IPS-20b (cell line): ENCODE results near the gene IMMP2L.
"Not testable (repeated sequence)": the region's sequence is repeated elsewhere in the genome, so short reads cannot be mapped to it uniquely, and the experiment has no call there.

Experiments used
- H3K27ac ChIP-seq: one replicate; pipeline ENCODE4 v1.5.1; 2013; ENCODE audit warnings: low read length
- H3K27me3 ChIP-seq: 2 replicates; pipeline ENCODE4 v1.6.1; 2013; ENCODE audit warnings: mild to moderate bottlenecking, low read length, inconsistent platforms; ENCODE audit not compliant: insufficient read depth
- H3K36me3 ChIP-seq: 2 replicates; pipeline ENCODE4 v1.6.1; 2013; ENCODE audit warnings: low read depth, mild to moderate bottlenecking, inconsistent platforms, low read length, moderate library complexity; ENCODE audit not compliant: insufficient read depth
- H3K4me1 ChIP-seq: 2 replicates; pipeline ENCODE4 v1.6.1; 2013; ENCODE audit warnings: mild to moderate bottlenecking, control low read depth, inconsistent platforms, low read length, moderate library complexity; ENCODE audit not compliant: insufficient read depth
- H3K4me3 ChIP-seq: 2 replicates; pipeline ENCODE4 v1.5.1; 2013; ENCODE audit warnings: mild to moderate bottlenecking, low read length, inconsistent platforms
- H3K9ac ChIP-seq: 2 replicates; pipeline ENCODE4 v1.6.1; 2013; ENCODE audit warnings: low read depth, mild to moderate bottlenecking, inconsistent platforms, low read length, moderate library complexity
- H3K9me3 ChIP-seq: 2 replicates; pipeline ENCODE4 v1.6.1; 2013; ENCODE audit warnings: mild to moderate bottlenecking, low read depth, low read length, inconsistent platforms; ENCODE audit not compliant: insufficient read depth

The IMMP2L gene

GRCh38 chr7:111085356-111085755, 476.9 kb downstream of the IMMP2L start:
- Histone ChIP-seq H3K36me3 (no peaks in the 10 kb centered on the region), H3K9me3 (no peaks in the 10 kb centered on the region), H3K4me3 (no peak overlapping the region), H3K27ac (no peak overlapping the region), H3K9ac (no peak overlapping the region), H3K27me3 (no peaks in the 10 kb centered on the region), H3K4me1 (peaks cover 17% of the 10 kb centered on the region; the same call in 1 of the 2 replicates)

GRCh38 chr7:111083413-111083812, 478.9 kb downstream of the IMMP2L start:
- Histone ChIP-seq H3K27me3 (no peaks in the 10 kb centered on the region), H3K4me1 (peaks cover 13% of the 10 kb centered on the region; the same call in 1 of the 2 replicates), H3K9me3 (no peaks in the 10 kb centered on the region), H3K9ac (no peak overlapping the region), H3K4me3 (no peak overlapping the region), H3K27ac (no peak overlapping the region), H3K36me3 (no peaks in the 10 kb centered on the region)

GRCh38 chr7:111082351-111082750, 479.9 kb downstream of the IMMP2L start:
- H3K36me3 ChIP-seq = no peaks in the 10 kb centered on the region
- H3K9ac ChIP-seq = no peak overlapping the region
- no peaks in the 10 kb centered on the region for H3K27me3 ChIP-seq
- no peaks in the 10 kb centered on the region for H3K9me3 ChIP-seq
- no peak overlapping the region for H3K4me3 ChIP-seq
- H3K27ac ChIP-seq = no peak overlapping the region
- peaks cover 13% of the 10 kb centered on the region; the same call in 1 of the 2 replicates for H3K4me1 ChIP-seq

GRCh38 chr7:111081546-111082267, 480.6 kb downstream of the IMMP2L start:
- no peaks in the 10 kb centered on the region for H3K36me3 ChIP-seq
- H3K9me3 ChIP-seq = no peaks in the 10 kb centered on the region
- no peak overlapping the region for H3K27ac ChIP-seq
- H3K4me3 ChIP-seq = no peak overlapping the region
- H3K4me1 ChIP-seq = peaks cover 18% of the 10 kb centered on the region; the same call in 1 of the 2 replicates
- no peaks in the 10 kb centered on the region for H3K27me3 ChIP-seq
- H3K9ac ChIP-seq = no peak overlapping the region

DNA sequence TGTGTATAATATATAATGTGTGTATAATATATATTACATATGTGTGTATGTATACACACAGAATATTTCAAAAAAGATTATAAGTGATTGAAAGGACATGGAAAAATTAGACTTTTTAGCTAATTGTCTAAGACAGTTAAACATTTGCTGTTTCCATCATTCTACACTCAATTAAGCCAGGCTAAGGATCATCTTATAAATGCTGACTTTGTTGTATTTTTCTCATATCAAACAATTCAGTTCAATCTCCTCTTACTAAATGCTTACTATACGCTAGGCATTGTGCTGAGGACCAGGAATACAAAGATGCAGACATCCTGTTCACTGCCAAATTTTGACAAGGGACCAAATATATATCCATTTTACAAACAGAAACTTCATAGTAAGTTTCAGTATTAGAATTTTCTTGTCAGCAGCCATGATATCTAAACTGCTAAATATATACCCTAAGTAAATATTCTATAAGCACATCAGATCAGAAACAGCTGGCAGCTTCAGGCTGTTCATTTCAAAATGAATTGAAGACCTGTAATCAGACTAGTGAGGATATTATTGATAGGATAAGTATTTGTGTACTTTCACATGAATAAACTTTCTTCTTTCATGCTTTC, 481.7 kb downstream of the IMMP2L start:
- H3K36me3 ChIP-seq = no peaks in the 10 kb centered on the region
- no peak overlapping the region for H3K4me3 ChIP-seq
- H3K9me3 ChIP-seq = no peaks in the 10 kb centered on the region
- no peak overlapping the region for H3K27ac ChIP-seq
- H3K27me3 ChIP-seq = no peaks in the 10 kb centered on the region
- no peak overlapping the region for H3K9ac ChIP-seq
- peaks cover 19% of the 10 kb centered on the region; the same call in 1 of the 2 replicates for H3K4me1 ChIP-seq

GRCh38 chr7:111077001-111077400, 485.3 kb downstream of the IMMP2L start:
- no peak overlapping the region for H3K27ac ChIP-seq
- no peaks in the 10 kb centered on the region for H3K36me3 ChIP-seq
- no peak overlapping the region for H3K4me3 ChIP-seq
- no peaks in the 10 kb centered on the region for H3K27me3 ChIP-seq
- peaks cover 15% of the 10 kb centered on the region; the same call in 1 of the 2 replicates for H3K4me1 ChIP-seq
- H3K9me3 ChIP-seq = no peaks in the 10 kb centered on the region
- H3K9ac ChIP-seq = no peak overlapping the region

GRCh38 chr7:111076205-111076604, 486.1 kb downstream of the IMMP2L start:
- Histone ChIP-seq H3K9ac (no peak overlapping the region), H3K27me3 (no peaks in the 10 kb centered on the region), H3K4me1 (peaks cover 11% of the 10 kb centered on the region; the same call in 1 of the 2 replicates), H3K36me3 (no peaks in the 10 kb centered on the region), H3K27ac (no peak overlapping the region), H3K4me3 (no peak overlapping the region), H3K9me3 (no peaks in the 10 kb centered on the region)

DNA sequence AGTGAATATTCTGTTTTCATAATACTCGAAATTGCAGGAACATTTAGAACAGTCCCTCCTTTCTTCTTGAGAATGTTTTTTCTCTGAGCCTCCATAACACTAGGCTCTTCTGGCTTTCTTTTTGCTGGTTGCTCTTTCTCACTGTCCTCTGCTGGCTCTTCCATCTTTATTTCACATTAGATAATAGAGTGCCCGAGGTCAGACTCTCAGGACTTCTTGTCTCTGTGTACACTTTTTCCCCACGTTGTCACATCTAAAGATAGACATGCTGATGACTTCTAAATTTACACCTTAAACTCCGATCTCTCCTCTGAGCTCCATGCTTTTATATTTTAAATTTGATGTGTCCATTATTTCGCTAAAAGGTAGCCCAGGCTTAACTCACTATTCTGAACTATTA, 486.8 kb downstream of the IMMP2L start:
- Histone ChIP-seq H3K4me3 (no peak overlapping the region), H3K36me3 (no peaks in the 10 kb centered on the region), H3K9ac (no peak overlapping the region), H3K4me1 (peaks cover 11% of the 10 kb centered on the region; the same call in 1 of the 2 replicates), H3K27me3 (no peaks in the 10 kb centered on the region), H3K9me3 (no peaks in the 10 kb centered on the region), H3K27ac (no peak overlapping the region)

GRCh38 chr7:111074748-111075146, 487.5 kb downstream of the IMMP2L start:
- H3K27me3 ChIP-seq = no peaks in the 10 kb centered on the region
- peak overlapping the region; percentile 5 for H3K27ac ChIP-seq
- H3K36me3 ChIP-seq = no peaks in the 10 kb centered on the region
- no peaks in the 10 kb centered on the region for H3K9me3 ChIP-seq
- H3K9ac ChIP-seq = no peak overlapping the region
- H3K4me3 ChIP-seq = no peak overlapping the region
- H3K4me1 ChIP-seq = peaks cover 11% of the 10 kb centered on the region; the same call in 1 of the 2 replicates

- no peaks in the 10 kb centered on the region for H3K9me3 ChIP-seq
- peaks cover 11% of the 10 kb centered on the region; the same call in 1 of the 2 replicates for H3K4me1 ChIP-seq
- H3K9ac ChIP-seq = no peak overlapping the region
- H3K27me3 ChIP-seq = no peaks in the 10 kb centered on the region
- no peak overlapping the region for H3K4me3 ChIP-seq
- H3K27ac ChIP-seq = peak overlapping the region; percentile 5
- H3K36me3 ChIP-seq = no peaks in the 10 kb centered on the region
Observed at GRCh38 chr7:111074071-111074747, 488.1 kb downstream of the IMMP2L start.

- peaks cover 11% of the 10 kb centered on the region; the same call in 1 of the 2 replicates for H3K4me1 ChIP-seq
- H3K9ac ChIP-seq = not testable (repeated sequence)
Observed at GRCh38 chr7:111072658-111073057, 489.6 kb downstream of the IMMP2L start.

More at GRCh38 chr7:111072658-111073057, 489.6 kb downstream of the IMMP2L start:
- not testable (repeated sequence) for H3K9me3 ChIP-seq, H3K36me3 ChIP-seq, H3K27me3 ChIP-seq, H3K4me3 ChIP-seq, H3K27ac ChIP-seq
